Fibroblast of lung (primary cell): Measurements from ENCODE around the gene EEPD1. TPM values are rescaled to one million over a fixed set of nuclear protein-coding genes. Genes with fewer than 3 reads are reported as not detected.

Source experiments
- DNase-seq, 2 donors: peaks; one replicate each; pipeline versions ENCODE4 v3.0.0 to v3.0.0-alpha.2; 2010; ENCODE audit warnings: low read depth in 2 of 2
- H2AFZ ChIP-seq: 2 replicates; pipeline ENCODE4 v1.5.1; 2012; ENCODE audit warnings: low read length, control low read depth, inconsistent platforms
- H3K27ac ChIP-seq: 2 replicates; pipeline ENCODE4 v1.5.1; 2011; ENCODE audit warnings: low read length, control low read depth; ENCODE audit not compliant: insufficient read depth
- H3K27me3 ChIP-seq: 2 replicates; pipeline ENCODE4 v1.5.1; 2011; ENCODE audit warnings: mild to moderate bottlenecking, low read length; ENCODE audit not compliant: control insufficient read depth, insufficient read depth
- H3K36me3 ChIP-seq: 2 replicates; pipeline ENCODE4 v1.5.1; 2011; ENCODE audit warnings: low read length; ENCODE audit not compliant: control insufficient read depth, insufficient read depth
- H3K4me1 ChIP-seq: 2 replicates; pipeline ENCODE4 v1.5.1; 2011; ENCODE audit warnings: low read length; ENCODE audit not compliant: control insufficient read depth, insufficient read depth; ENCODE audit errors: extremely low read depth
- H3K4me2 ChIP-seq: 2 replicates; pipeline ENCODE4 v1.5.1; 2011; ENCODE audit warnings: low read length, control low read depth; ENCODE audit not compliant: insufficient read depth; ENCODE audit errors: extremely low read depth
- H3K4me3 ChIP-seq, 4 experiments: fragments of 200-600 bp in 1 of 4; sonication (generic) in 1 of 4; replicated peaks in 1 of 4; 2 replicates each; pipeline ENCODE4 v1.5.1; 2011 to 2016; ENCODE audit warnings: low read length in 4 of 4, low read depth in 3 of 4, mild to moderate bottlenecking in 3 of 4, control low read depth in 2 of 4, inconsistent platforms in 1 of 4, mixed read lengths in 1 of 4; ENCODE audit not compliant: insufficient read depth in 1 of 4; ENCODE audit errors: control extremely low read depth in 1 of 4
- H3K79me2 ChIP-seq: 2 replicates; pipeline ENCODE4 v1.5.1; 2012; ENCODE audit warnings: mild to moderate bottlenecking, low read length, inconsistent platforms; ENCODE audit not compliant: control insufficient read depth, insufficient read depth
- H3K9ac ChIP-seq: 2 replicates; pipeline ENCODE4 v1.5.1; 2011; ENCODE audit warnings: mild to moderate bottlenecking, low read length, control low read depth; ENCODE audit not compliant: insufficient read depth
- H3K9me3 ChIP-seq: 2 replicates; pipeline ENCODE4 v1.5.1; 2012; ENCODE audit warnings: low read depth, low read length; ENCODE audit not compliant: control insufficient read depth, insufficient read depth
- H4K20me1 ChIP-seq: 2 replicates; pipeline ENCODE4 v1.5.1; 2011; ENCODE audit warnings: low read length; ENCODE audit not compliant: control insufficient read depth, insufficient read depth; ENCODE audit errors: extremely low read depth
- CTCF ChIP-seq, 2 donors: IDR thresholded peaks in 1 of 2; conservative IDR thresholded peaks in 1 of 2; 1 replicate in 1 of 2; 2 replicates in 1 of 2; pipeline ENCODE4 v1.5.1; 2011 to 2012; ENCODE audit warnings: low read length in 2 of 2, control low read depth in 1 of 2, inconsistent platforms in 1 of 2, low read depth in 1 of 2, mild to moderate bottlenecking in 1 of 2
- EZH2 ChIP-seq: IDR thresholded peaks from 2 replicates; pipeline ENCODE4 v1.5.1; 2012; ENCODE audit warnings: low read length, control low read depth, mild to moderate bottlenecking; ENCODE audit errors: missing control alignments
- polyA plus RNA-seq, 2 donors: library from polyadenylated mRNA; depleted of rRNA in 1 of 2; stranded (reverse) in 1 of 2; unstranded in 1 of 2; fragments of >200 nt; gene quantifications; 2 replicates each; pipeline ENCODE4 v1.2.1, GENCODE V29; 2011 to 2012; ENCODE audit warnings: missing spikeins in 1 of 2
- total RNA-seq: library from RNA; depleted of rRNA; stranded (reverse); fragments of >200 nt; gene quantifications from 2 replicates; pipeline ENCODE4 v1.2.1, GENCODE V29; 2014

The EEPD1 gene
- total and polyA plus RNA-seq, 2 donors (not counting 1 experiment from before 2014, with no cell fraction given): 8.4 to 15.9 TPM

- Histone ChIP-seq H4K20me1 (no peaks in the 10 kb centered on the region), H3K9me3 (no peaks in the 10 kb centered on the region), H2AFZ (no peak overlapping the region), H3K4me3 (peak overlapping the region in 2 of 4 experiments; percentile 34 to 46), H3K27me3 (no peaks in the 10 kb centered on the region), H3K4me2 (peak overlapping the region; percentile 40), H3K79me2 (no peaks in the 10 kb centered on the region), H3K27ac (no peak overlapping the region), H3K36me3 (no peaks in the 10 kb centered on the region), H3K4me1 (peaks cover 11% of the 10 kb centered on the region), H3K9ac (no peak overlapping the region)
- no peak for TF ChIP-seq CTCF (conservative IDR thresholded peaks at IDR 0.05 in 1 of 2, IDR thresholded peaks at IDR 0.05 in 1 of 2; ENCODE audit: low read depth in 1 of 2, low read length in 2 of 2)
- TF ChIP-seq EZH2: no peak
- DNase-seq: peak; percentile 85 to 90
These were observed 128.1 kb downstream of the EEPD1 start for GRCh38 chr7:36280840-36281812.

GRCh38 chr7:36281945-36282717 lies 129.1 kb downstream of the EEPD1 start:
- DNase-seq: peak in 1 of 2 donors; percentile 56
- H3K9me3 ChIP-seq: no peaks in the 10 kb centered on the region
- no peak overlapping the region for H3K27ac ChIP-seq
- H4K20me1 ChIP-seq: no peaks in the 10 kb centered on the region
- no peak overlapping the region for H3K4me3 ChIP-seq
- H3K9ac ChIP-seq: no peak overlapping the region
- H3K4me2 ChIP-seq: no peak overlapping the region
- TF ChIP-seq CTCF (conservative IDR thresholded peaks at IDR 0.05 in 1 of 2, IDR thresholded peaks at IDR 0.05 in 1 of 2; ENCODE audit: low read depth in 1 of 2, low read length in 2 of 2): no peak
- TF ChIP-seq EZH2: no peak
- peaks cover 11% of the 10 kb centered on the region for H3K4me1 ChIP-seq
- H3K27me3 ChIP-seq: no peaks in the 10 kb centered on the region
- no peak overlapping the region for H2AFZ ChIP-seq
- H3K36me3 ChIP-seq: no peaks in the 10 kb centered on the region
- H3K79me2 ChIP-seq: no peaks in the 10 kb centered on the region

- Histone ChIP-seq H3K4me2 (no peak overlapping the region), H3K4me1 (peaks cover 11% of the 10 kb centered on the region), H4K20me1 (no peaks in the 10 kb centered on the region), H3K4me3 (no peak overlapping the region), H3K36me3 (no peaks in the 10 kb centered on the region), H3K9ac (no peak overlapping the region), H3K9me3 (no peaks in the 10 kb centered on the region), H2AFZ (no peak overlapping the region), H3K27me3 (no peaks in the 10 kb centered on the region), H3K27ac (no peak overlapping the region), H3K79me2 (no peaks in the 10 kb centered on the region)
- TF ChIP-seq CTCF (conservative IDR thresholded peaks at IDR 0.05 in 1 of 2, IDR thresholded peaks at IDR 0.05 in 1 of 2; ENCODE audit: low read depth in 1 of 2, low read length in 2 of 2) (no peak), EZH2 (no peak)
- no peak for DNase-seq
These were observed 130.1 kb downstream of the EEPD1 start for GRCh38 chr7:36283181-36283580.
